IPS-20b (cell line): ENCODE data around the gene ANAPC16.
"Not testable (repeated sequence)": the region's sequence is repeated elsewhere in the genome, so short reads cannot be mapped to it uniquely, and the experiment has no call there.

Source experiments
- H3K27ac ChIP-seq: one replicate; pipeline ENCODE4 v1.5.1; 2013; ENCODE audit warnings: low read length
- H3K27me3 ChIP-seq: 2 replicates; pipeline ENCODE4 v1.6.1; 2013; ENCODE audit warnings: mild to moderate bottlenecking, low read length, inconsistent platforms; ENCODE audit not compliant: insufficient read depth
- H3K36me3 ChIP-seq: 2 replicates; pipeline ENCODE4 v1.6.1; 2013; ENCODE audit warnings: low read depth, mild to moderate bottlenecking, inconsistent platforms, low read length, moderate library complexity; ENCODE audit not compliant: insufficient read depth
- H3K4me1 ChIP-seq: 2 replicates; pipeline ENCODE4 v1.6.1; 2013; ENCODE audit warnings: mild to moderate bottlenecking, control low read depth, inconsistent platforms, low read length, moderate library complexity; ENCODE audit not compliant: insufficient read depth
- H3K4me3 ChIP-seq: 2 replicates; pipeline ENCODE4 v1.5.1; 2013; ENCODE audit warnings: mild to moderate bottlenecking, low read length, inconsistent platforms
- H3K9ac ChIP-seq: 2 replicates; pipeline ENCODE4 v1.6.1; 2013; ENCODE audit warnings: low read depth, mild to moderate bottlenecking, inconsistent platforms, low read length, moderate library complexity
- H3K9me3 ChIP-seq: 2 replicates; pipeline ENCODE4 v1.6.1; 2013; ENCODE audit warnings: mild to moderate bottlenecking, low read depth, low read length, inconsistent platforms; ENCODE audit not compliant: insufficient read depth

Gene ANAPC16

DNA sequence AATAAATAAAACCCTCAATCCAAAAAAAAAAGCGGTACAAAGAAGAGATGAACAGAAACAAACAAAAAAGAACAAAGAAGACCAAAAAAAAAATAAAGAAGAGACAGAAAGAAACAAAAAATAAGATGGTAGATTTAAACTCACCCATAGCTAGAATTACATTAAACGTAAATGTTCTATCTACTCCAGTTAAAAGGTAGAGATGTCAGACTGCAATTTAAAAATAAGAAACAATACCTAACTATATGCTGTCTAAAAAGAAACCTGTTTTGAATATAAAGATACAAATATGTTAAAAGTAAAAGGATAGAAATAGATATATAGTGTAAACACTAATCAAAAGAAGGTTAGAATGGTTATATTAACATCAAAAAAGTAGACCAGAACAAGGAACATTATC, 31.7 kb upstream of the ANAPC16 start:
- peaks cover 4% of the 10 kb centered on the region for H3K9me3 ChIP-seq
- H3K4me1 ChIP-seq, result no peaks in the 10 kb centered on the region
- peaks cover 4% of the 10 kb centered on the region; the same call in 1 of the 2 replicates for H3K36me3 ChIP-seq
- no peak overlapping the region for H3K4me3 ChIP-seq
- H3K27me3 ChIP-seq, result no peaks in the 10 kb centered on the region
- no peak overlapping the region for H3K27ac ChIP-seq
- H3K9ac ChIP-seq, result no peak overlapping the region

DNA sequence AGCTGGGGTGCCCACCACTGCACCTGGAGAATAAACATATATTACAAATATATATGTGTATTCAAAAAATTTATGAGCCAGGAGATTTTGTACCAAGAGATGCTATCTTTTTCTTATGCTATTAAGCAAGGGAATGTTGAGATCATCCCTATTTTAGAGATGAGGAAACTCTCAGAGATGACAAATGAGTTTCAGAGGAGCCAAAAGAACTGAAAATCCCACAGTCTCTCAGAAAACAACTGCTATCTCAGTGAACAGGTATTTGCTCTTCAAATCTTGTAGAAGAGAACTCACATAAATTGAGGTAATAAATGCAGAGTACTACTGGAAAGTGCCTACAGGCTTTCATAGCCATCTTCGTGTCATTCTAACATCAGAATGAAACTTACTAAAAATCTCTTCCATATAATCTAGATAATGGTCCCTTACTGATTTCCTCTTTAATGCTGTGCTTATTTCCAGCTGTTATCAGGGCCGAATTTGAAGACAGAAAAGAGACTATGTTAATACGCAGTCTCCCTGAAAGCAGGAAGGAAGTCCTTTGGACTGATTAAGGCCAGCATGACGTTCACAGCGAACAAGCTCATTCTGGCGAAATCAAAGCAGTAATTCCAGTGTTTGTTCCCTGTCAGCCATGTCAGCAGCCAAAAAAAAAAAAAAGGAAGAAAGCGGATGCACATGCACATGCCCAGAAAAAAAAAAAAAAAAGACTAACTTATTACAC, 29.4 kb upstream of the ANAPC16 start:
- no peaks in the 10 kb centered on the region for H3K27me3 ChIP-seq
- no peaks in the 10 kb centered on the region for H3K4me1 ChIP-seq
- no peak overlapping the region for H3K9ac ChIP-seq
- H3K9me3 ChIP-seq, result peaks cover 4% of the 10 kb centered on the region
- H3K4me3 ChIP-seq, result no peak overlapping the region
- no peak overlapping the region for H3K27ac ChIP-seq
- no peaks in the 10 kb centered on the region for H3K36me3 ChIP-seq

DNA sequence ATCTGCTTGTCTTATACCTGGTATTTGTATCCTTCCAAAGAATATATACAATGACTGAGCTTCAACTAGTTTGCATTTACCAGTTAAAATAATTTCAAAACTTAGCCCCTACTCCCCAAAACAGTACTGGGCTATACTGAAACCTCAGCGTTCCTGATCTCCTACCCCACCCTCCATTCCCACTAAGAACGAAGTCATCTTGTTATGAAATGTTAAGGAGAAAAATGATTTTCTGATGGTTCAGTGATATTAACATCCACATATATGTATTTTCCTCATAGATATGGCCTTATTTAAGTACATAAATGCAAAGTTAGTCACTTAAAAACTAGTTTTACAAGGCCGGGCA, 28.9 kb upstream of the ANAPC16 start:
- H3K27ac ChIP-seq, result no peak overlapping the region
- H3K9me3 ChIP-seq, result peaks cover 4% of the 10 kb centered on the region
- no peaks in the 10 kb centered on the region for H3K36me3 ChIP-seq
- no peak overlapping the region for H3K9ac ChIP-seq
- no peak overlapping the region for H3K4me3 ChIP-seq
- no peaks in the 10 kb centered on the region for H3K4me1 ChIP-seq
- H3K27me3 ChIP-seq, result no peaks in the 10 kb centered on the region

DNA sequence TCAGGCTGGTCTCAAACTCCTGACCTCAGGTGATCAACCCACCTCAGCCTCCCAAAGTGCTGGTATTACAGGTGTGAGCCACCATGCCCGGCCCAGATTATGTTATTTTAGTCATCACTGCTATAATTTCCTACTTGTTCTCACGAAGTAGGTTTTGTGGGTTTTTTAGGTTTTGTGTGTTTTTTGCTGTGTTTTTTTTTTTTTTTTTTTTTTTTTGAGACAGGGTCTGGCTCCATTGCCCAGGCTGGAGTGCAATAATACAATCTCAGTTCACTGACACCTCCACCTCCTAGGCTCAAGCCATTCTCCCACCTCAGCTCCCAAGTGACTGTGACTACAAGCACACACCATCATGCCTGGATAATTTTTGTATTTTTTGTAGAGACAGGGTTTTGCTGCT, 20.9 kb upstream of the ANAPC16 start:
- peaks cover 25% of the 10 kb centered on the region for H3K36me3 ChIP-seq

DNA sequence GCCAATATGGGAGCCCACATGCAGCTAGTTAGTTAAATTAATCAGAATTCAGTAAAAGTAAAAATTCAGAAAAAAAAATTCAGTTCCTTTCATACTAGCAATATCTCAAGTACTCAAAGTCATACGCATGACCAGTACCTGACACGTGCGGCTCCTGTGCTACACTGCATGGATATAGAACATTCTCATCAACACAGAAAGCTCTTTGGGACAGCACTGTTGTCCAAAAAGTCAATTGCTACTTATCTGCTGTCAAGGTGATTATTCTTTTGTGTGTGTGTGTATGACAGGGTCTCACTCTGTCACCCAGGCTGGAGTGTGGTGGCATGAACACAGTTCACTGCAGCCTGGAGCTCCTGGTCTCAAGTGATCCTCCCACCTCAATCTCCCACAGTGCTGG, 14.9 kb upstream of the ANAPC16 start:
- Histone ChIP-seq H3K9ac (no peak overlapping the region), H3K9me3 (no peaks in the 10 kb centered on the region), H3K27ac (no peak overlapping the region), H3K4me1 (no peaks in the 10 kb centered on the region), H3K36me3 (peaks cover 13% of the 10 kb centered on the region), H3K27me3 (no peaks in the 10 kb centered on the region), H3K4me3 (no peak overlapping the region)

More for the DNA sequence above, 20.9 kb upstream of the ANAPC16 start:
- Histone ChIP-seq H3K27ac (no peak overlapping the region), H3K27me3 (no peaks in the 10 kb centered on the region), H3K4me3 (no peak overlapping the region), H3K9me3 (no peaks in the 10 kb centered on the region), H3K4me1 (no peaks in the 10 kb centered on the region), H3K9ac (no peak overlapping the region)

DNA sequence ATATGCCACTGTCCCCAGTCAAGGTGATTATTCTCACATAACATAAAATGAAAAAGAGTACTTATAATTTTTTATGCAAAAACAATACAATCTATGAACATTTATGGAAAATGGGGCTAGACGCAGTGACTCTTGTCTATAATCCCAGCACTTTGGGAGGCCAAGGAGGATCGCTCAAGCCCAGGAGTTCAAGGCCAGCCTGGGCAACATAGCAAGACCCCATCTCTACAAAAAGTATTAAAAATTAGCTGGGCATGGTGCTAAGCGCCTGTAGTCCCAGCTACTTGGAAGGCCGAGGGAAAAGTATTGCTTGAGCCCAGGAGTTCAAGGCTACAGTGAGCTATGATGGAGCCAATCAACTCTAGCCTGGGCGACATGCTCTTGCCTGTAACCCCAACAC, 14.5 kb upstream of the ANAPC16 start:
- H3K27ac ChIP-seq, result no peak overlapping the region
- H3K27me3 ChIP-seq, result no peaks in the 10 kb centered on the region
- H3K36me3 ChIP-seq, result peaks cover 10% of the 10 kb centered on the region

DNA sequence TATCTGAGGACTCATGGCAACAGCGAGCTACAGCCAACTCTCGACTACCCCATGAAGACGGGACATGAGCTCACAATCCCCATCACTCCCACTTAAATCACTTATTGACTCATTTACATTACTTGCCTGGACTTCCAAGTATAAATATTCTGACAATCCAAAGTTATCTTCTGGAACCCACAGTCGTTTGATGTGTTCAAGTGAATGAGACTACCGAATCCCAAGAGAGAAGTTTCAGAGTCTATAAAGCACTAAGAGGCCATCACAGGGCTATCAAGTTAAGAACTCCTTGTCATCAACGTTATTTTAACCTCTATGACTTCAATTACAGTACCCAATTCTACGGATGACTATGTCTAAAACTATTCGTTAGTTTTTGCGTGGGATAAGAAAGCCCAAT, 11.5 kb upstream of the ANAPC16 start:
- Histone ChIP-seq H3K27ac (no peak overlapping the region), H3K36me3 (peaks cover 19% of the 10 kb centered on the region), H3K9me3 (no peaks in the 10 kb centered on the region), H3K4me1 (no peaks in the 10 kb centered on the region), H3K4me3 (no peak overlapping the region), H3K9ac (no peak overlapping the region), H3K27me3 (no peaks in the 10 kb centered on the region)

More for the DNA sequence above, 14.5 kb upstream of the ANAPC16 start:
- Histone ChIP-seq H3K4me1 (no peaks in the 10 kb centered on the region), H3K4me3 (no peak overlapping the region), H3K9ac (no peak overlapping the region), H3K9me3 (no peaks in the 10 kb centered on the region)

DNA sequence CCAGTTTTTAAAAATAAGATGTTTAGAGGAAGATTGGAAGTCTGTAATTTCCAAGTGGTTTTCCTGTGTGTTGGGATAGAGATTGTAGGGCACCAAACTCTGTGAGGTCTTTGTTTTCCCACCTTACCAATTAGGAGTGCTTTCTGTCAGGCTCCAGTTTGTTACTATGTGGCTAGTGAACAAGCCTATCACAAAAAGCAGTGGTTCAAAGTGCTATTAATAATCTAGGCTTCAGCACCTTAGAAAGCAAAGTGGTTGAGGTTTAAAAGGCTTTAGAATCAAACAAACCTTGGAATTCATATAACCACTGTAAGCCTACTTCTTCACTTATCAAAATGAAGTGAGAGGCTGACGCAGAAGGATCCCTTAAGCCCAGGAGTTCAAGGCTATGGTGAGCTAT, 11.1 kb upstream of the ANAPC16 start:
- Histone ChIP-seq H3K27me3 (no peaks in the 10 kb centered on the region), H3K36me3 (peaks cover 20% of the 10 kb centered on the region), H3K4me1 (no peaks in the 10 kb centered on the region), H3K27ac (no peak overlapping the region), H3K9me3 (no peaks in the 10 kb centered on the region), H3K9ac (no peak overlapping the region), H3K4me3 (no peak overlapping the region)

DNA sequence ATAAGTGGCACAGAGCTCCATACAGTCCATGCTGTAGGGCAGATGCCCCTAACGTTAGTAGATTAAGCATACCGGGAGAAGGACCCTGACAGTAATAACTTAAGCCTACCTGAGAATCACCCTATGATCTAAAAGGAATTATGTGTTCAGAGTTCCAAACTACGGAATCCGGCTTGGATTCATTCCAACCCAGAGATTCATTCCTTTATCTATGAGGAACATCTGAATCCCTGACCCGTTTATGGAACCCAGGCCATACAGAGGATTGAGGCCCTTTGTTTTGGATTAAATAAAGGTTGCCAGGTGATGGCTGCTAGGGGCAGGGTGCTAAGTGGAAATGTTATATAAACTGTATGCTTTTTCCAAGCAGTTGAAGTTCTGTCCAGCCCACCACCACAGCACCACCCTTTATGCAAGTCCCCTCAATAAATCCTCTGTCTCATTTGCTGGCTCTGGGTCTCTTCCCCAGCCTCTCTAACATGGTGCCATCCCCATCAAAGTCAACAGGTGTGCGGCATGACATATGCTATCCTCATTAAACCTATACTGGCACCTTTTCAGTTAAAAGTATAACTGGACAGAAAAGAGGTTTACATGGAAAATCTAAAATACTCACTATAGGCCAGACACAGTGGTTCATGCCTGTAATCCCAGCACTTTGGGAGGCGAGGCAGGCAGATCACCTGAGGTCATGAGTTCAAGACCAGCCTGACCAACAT, 9.1 kb upstream of the ANAPC16 start:
- Histone ChIP-seq H3K36me3 (peaks cover 30% of the 10 kb centered on the region), H3K9ac (no peak overlapping the region), H3K9me3 (no peaks in the 10 kb centered on the region), H3K27ac (no peak overlapping the region), H3K4me1 (no peaks in the 10 kb centered on the region), H3K27me3 (no peaks in the 10 kb centered on the region), H3K4me3 (no peak overlapping the region)

DNA sequence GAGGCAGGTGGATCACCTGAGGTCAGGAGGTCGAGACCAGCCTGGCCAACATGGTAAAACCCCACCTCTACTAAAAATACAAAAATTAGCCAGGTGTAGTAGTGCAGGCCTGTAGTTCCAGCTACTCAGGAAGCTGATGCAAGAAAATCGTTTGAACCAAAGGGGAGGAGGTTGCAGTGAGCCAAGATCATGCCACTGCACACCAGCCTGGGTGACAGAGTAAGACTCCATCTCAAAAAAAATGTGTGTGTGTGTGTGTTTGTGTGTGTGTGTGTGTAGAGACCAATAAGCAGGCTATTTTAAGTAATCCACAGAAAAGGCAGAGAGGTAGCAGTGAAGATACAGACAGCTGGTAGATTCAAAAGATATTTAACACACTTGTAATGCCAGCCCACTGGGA, 7.3 kb upstream of the ANAPC16 start:
- H3K9me3 ChIP-seq, H3K4me1 ChIP-seq, H3K27me3 ChIP-seq, H3K9ac ChIP-seq, H3K27ac ChIP-seq, H3K4me3 ChIP-seq: not testable (repeated sequence)
- peaks cover 35% of the 10 kb centered on the region for H3K36me3 ChIP-seq

DNA sequence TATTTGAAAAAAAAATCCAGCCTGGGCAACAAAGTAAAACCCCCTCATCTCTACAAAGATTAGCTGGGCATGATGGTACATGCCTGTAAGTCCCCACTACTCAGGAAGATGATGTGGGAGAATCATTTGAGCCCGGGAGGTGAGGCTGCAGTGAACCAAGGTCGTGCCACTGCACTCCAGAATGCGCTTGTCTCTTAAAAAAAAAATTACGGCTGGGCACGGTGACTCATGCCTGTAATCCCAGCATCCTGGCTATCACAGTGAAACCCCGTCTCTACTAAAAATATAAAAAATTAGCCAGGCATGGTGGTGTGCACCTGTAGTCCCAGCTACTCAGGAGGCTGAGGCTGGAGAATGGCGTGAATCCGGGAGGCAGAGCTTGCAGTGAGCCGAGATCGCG, 4.4 kb upstream of the ANAPC16 start:
- H3K4me3 ChIP-seq, H3K9me3 ChIP-seq, H3K27ac ChIP-seq, H3K9ac ChIP-seq, H3K27me3 ChIP-seq, H3K4me1 ChIP-seq: not testable (repeated sequence)
- H3K36me3 ChIP-seq, result peaks cover 35% of the 10 kb centered on the region

DNA sequence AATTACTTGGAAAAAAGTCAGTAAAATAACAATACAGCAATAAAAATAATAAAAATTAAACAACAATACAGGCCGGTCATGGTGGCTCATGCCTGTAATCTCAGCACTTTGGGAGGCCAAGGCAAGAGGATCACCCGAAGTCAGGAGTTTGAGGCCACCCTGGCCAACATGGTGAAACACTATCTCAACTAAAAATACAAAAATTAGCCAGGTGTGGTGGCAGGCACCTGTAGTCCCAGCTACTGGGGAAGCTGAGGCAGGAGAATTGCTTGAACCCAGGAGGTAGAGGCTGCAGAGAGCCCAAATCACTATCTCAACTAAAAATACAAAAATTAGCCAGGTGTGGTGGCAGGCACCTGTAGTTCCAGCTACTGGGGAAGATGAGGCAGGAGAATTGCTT, 4.0 kb upstream of the ANAPC16 start:
- H3K27ac ChIP-seq, H3K4me1 ChIP-seq, H3K9ac ChIP-seq, H3K4me3 ChIP-seq, H3K27me3 ChIP-seq, H3K9me3 ChIP-seq: not testable (repeated sequence)
- peaks cover 35% of the 10 kb centered on the region for H3K36me3 ChIP-seq
